IPS DF 6.9 (cell line): ENCODE results near the gene CACNA1S.

Experiments used
- DNase-seq: peaks from one replicate; pipeline ENCODE4 v3.0.0-alpha.2; 2013; ENCODE audit warnings: low read depth, low spot score
- H3K27ac ChIP-seq: one replicate; pipeline ENCODE4 v1.5.1; 2013; ENCODE audit warnings: low read length, control low read depth
- H3K27me3 ChIP-seq: 2 replicates; pipeline ENCODE4 v1.6.1; 2013; ENCODE audit warnings: mild to moderate bottlenecking, low read length; ENCODE audit not compliant: control insufficient read depth, insufficient read depth
- H3K36me3 ChIP-seq: 2 replicates; pipeline ENCODE4 v1.6.1; 2013; ENCODE audit warnings: low read length; ENCODE audit not compliant: control insufficient read depth, insufficient read depth
- H3K4me1 ChIP-seq: 2 replicates; pipeline ENCODE4 v1.6.1; 2013; ENCODE audit warnings: low read length; ENCODE audit not compliant: control insufficient read depth, insufficient read depth
- H3K4me3 ChIP-seq: 2 replicates; pipeline ENCODE4 v1.5.1; 2013; ENCODE audit warnings: mild to moderate bottlenecking, low read length
- H3K9me3 ChIP-seq: 2 replicates; pipeline ENCODE4 v1.6.1; 2013; ENCODE audit warnings: low read length, inconsistent platforms; ENCODE audit not compliant: control insufficient read depth, insufficient read depth
- WGBS: extraction: QIAGEN DNeasy Blood & Tissue Kit; methylation state at CpG from one replicate; pipeline ENCODE4 v1.1.7; 2013; ENCODE audit warnings: mixed read lengths, missing lambda C conversion rate; ENCODE audit not compliant: insufficient read length, insufficient coverage; 5-methylcytosine and 5-hydroxymethylcytosine counted together

Gene CACNA1S

GRCh38 chr1:201053155-201053860, 58.9 kb downstream of the CACNA1S start:
- H3K9me3 ChIP-seq, result no peaks in the 10 kb centered on the region
- H3K27me3 ChIP-seq, result no peaks in the 10 kb centered on the region
- H3K27ac ChIP-seq, result no peak overlapping the region
- whole genome bisulfite sequencing, result no CpG with 5 or more reads among the region's 22 CpGs
- no peaks in the 10 kb centered on the region for H3K36me3 ChIP-seq
- H3K4me1 ChIP-seq, result peaks cover 1% of the 10 kb centered on the region; the same call in 1 of the 2 replicates
- no peak for DNase-seq
- no peak overlapping the region for H3K4me3 ChIP-seq

- DNase-seq, result no peak
- peaks cover 1% of the 10 kb centered on the region; the same call in 1 of the 2 replicates for H3K4me1 ChIP-seq
- WGBS, result no CpG with 5 or more reads among the region's 2 CpGs
- H3K27ac ChIP-seq, result no peak overlapping the region
- no peak overlapping the region for H3K4me3 ChIP-seq
- no peaks in the 10 kb centered on the region for H3K27me3 ChIP-seq
- no peaks in the 10 kb centered on the region for H3K36me3 ChIP-seq
- no peaks in the 10 kb centered on the region for H3K9me3 ChIP-seq
Observed at GRCh38 chr1:201051399-201051798, 60.8 kb downstream of the CACNA1S start.

- Histone ChIP-seq H3K27me3 (no peaks in the 10 kb centered on the region), H3K27ac (no peak overlapping the region), H3K36me3 (no peaks in the 10 kb centered on the region), H3K9me3 (no peaks in the 10 kb centered on the region), H3K4me1 (peaks cover 1% of the 10 kb centered on the region; the same call in 1 of the 2 replicates), H3K4me3 (no peak overlapping the region)
- no peak for DNase-seq
- no CpG with 5 or more reads among the region's 5 CpGs for WGBS
Observed at GRCh38 chr1:201050515-201051277, 61.5 kb downstream of the CACNA1S start.

- DNase-seq, result no peak
- peaks cover 1% of the 10 kb centered on the region; the same call in 1 of the 2 replicates for H3K4me1 ChIP-seq
- no peaks in the 10 kb centered on the region for H3K9me3 ChIP-seq
- H3K27me3 ChIP-seq, result no peaks in the 10 kb centered on the region
- H3K27ac ChIP-seq, result no peak overlapping the region
- no peak overlapping the region for H3K4me3 ChIP-seq
- no peaks in the 10 kb centered on the region for H3K36me3 ChIP-seq
- no CpG with 5 or more reads among the region's 5 CpGs for WGBS
Observed at GRCh38 chr1:201049248-201049831, 62.9 kb downstream of the CACNA1S start.

- no peaks in the 10 kb centered on the region for H3K9me3 ChIP-seq
- H3K27ac ChIP-seq, result no peak overlapping the region
- WGBS, result no CpG with 5 or more reads among the region's 13 CpGs
- H3K4me3 ChIP-seq, result no peak overlapping the region
- no peak for DNase-seq
- H3K27me3 ChIP-seq, result no peaks in the 10 kb centered on the region
- peaks cover 1% of the 10 kb centered on the region; the same call in 1 of the 2 replicates for H3K4me1 ChIP-seq
- no peaks in the 10 kb centered on the region for H3K36me3 ChIP-seq
Observed at GRCh38 chr1:201048521-201048920, 63.7 kb downstream of the CACNA1S start.

GRCh38 chr1:201044119-201044518, 68.1 kb downstream of the CACNA1S start:
- WGBS, result no CpG with 5 or more reads among the region's 9 CpGs

GRCh38 chr1:201042779-201043461, 69.3 kb downstream of the CACNA1S start:
- Histone ChIP-seq H3K27ac (no peak overlapping the region), H3K27me3 (no peaks in the 10 kb centered on the region), H3K4me3 (no peak overlapping the region), H3K9me3 (no peaks in the 10 kb centered on the region), H3K4me1 (no peaks in the 10 kb centered on the region), H3K36me3 (no peaks in the 10 kb centered on the region)
- no CpG with 5 or more reads among the region's 13 CpGs for WGBS
- DNase-seq, result no peak

More at GRCh38 chr1:201044119-201044518, 68.1 kb downstream of the CACNA1S start:
- DNase-seq, result no peak
- Histone ChIP-seq H3K27me3 (no peaks in the 10 kb centered on the region), H3K9me3 (no peaks in the 10 kb centered on the region), H3K4me3 (no peak overlapping the region), H3K36me3 (no peaks in the 10 kb centered on the region), H3K27ac (no peak overlapping the region), H3K4me1 (no peaks in the 10 kb centered on the region)

GRCh38 chr1:201041011-201041410, 71.2 kb downstream of the CACNA1S start:
- H3K4me3 ChIP-seq, result no peak overlapping the region
- no peaks in the 10 kb centered on the region for H3K4me1 ChIP-seq
- WGBS, result no CpG with 5 or more reads among the region's 2 CpGs
- H3K9me3 ChIP-seq, result no peaks in the 10 kb centered on the region
- H3K27ac ChIP-seq, result no peak overlapping the region
- no peaks in the 10 kb centered on the region for H3K27me3 ChIP-seq
- H3K36me3 ChIP-seq, result no peaks in the 10 kb centered on the region
- no peak for DNase-seq

- no peak overlapping the region for H3K27ac ChIP-seq
- WGBS, result no CpG with 5 or more reads among the region's 5 CpGs
- no peak for DNase-seq
- H3K27me3 ChIP-seq, result no peaks in the 10 kb centered on the region
- H3K4me3 ChIP-seq, result no peak overlapping the region
- H3K36me3 ChIP-seq, result no peaks in the 10 kb centered on the region
- H3K9me3 ChIP-seq, result no peaks in the 10 kb centered on the region
- H3K4me1 ChIP-seq, result no peaks in the 10 kb centered on the region
Observed at GRCh38 chr1:201039876-201040275, 72.3 kb downstream of the CACNA1S start.

GRCh38 chr1:201039418-201039817, 72.8 kb downstream of the CACNA1S start:
- no peak for DNase-seq
- no peaks in the 10 kb centered on the region for H3K4me1 ChIP-seq

More at GRCh38 chr1:201039418-201039817, 72.8 kb downstream of the CACNA1S start:
- no peaks in the 10 kb centered on the region for H3K9me3 ChIP-seq
- no peaks in the 10 kb centered on the region for H3K36me3 ChIP-seq
- no peak overlapping the region for H3K27ac ChIP-seq
- no CpG with 5 or more reads among the region's 2 CpGs for WGBS
- H3K4me3 ChIP-seq, result no peak overlapping the region
- no peaks in the 10 kb centered on the region for H3K27me3 ChIP-seq
